HepG2 (cell line): Measurements from ENCODE around the gene ZNF655. TPM values are rescaled to one million over a fixed set of nuclear protein-coding genes. Genes with fewer than 3 reads are reported as not detected.

Source experiments
- FOXK2 ChIP-seq: fragments of 450-650 bp; IDR thresholded peaks from 2 replicates; pipeline ENCODE4 v1.6.1; 2016
- GATAD1 ChIP-seq: IDR thresholded peaks from 2 replicates; pipeline ENCODE4 v1.6.1; 2016; ENCODE audit warnings: missing genetic modification reagents, missing compliant biosample characterization
- GLMP ChIP-seq: sonication (generic); formaldehyde crosslinking; IDR thresholded peaks from 2 replicates; pipeline ENCODE4 v1.9.0; 2021; ENCODE audit warnings: missing genetic modification reagents, mild to moderate bottlenecking, borderline replicate concordance
- KDM5A ChIP-seq: fragments of 200-600 bp; sonication (generic); IDR thresholded peaks from 2 replicates; pipeline ENCODE4 v1.7.0; 2018; ENCODE audit warnings: antibody characterized with exemption, mild to moderate bottlenecking, low read length, borderline replicate concordance
- KLF9 ChIP-seq: IDR thresholded peaks from 2 replicates; pipeline ENCODE4 v1.6.1; 2016; ENCODE audit warnings: low read depth
- NCOR1 ChIP-seq: fragments of 200-600 bp; sonication (generic); IDR thresholded peaks from 2 replicates; pipeline ENCODE4 v1.7.0; 2017; ENCODE audit warnings: antibody characterized with exemption, low read length, borderline replicate concordance
- PHF21A ChIP-seq: sonication (generic); formaldehyde crosslinking; IDR thresholded peaks from 2 replicates; pipeline ENCODE4 v1.5.0; 2020; ENCODE audit warnings: mild to moderate bottlenecking, missing genetic modification reagents
- SRY ChIP-seq: sonication (generic); formaldehyde crosslinking; IDR thresholded peaks from 2 replicates; pipeline ENCODE4 v1.8.0; 2022; ENCODE audit warnings: mild to moderate bottlenecking, missing genetic modification reagents
- TMF1 ChIP-seq: sonication (generic); formaldehyde crosslinking; IDR thresholded peaks from 2 replicates; pipeline ENCODE4 v1.8.1; 2022; ENCODE audit warnings: low read depth, missing genetic modification reagents
- TRIM22 ChIP-seq: fragments of 450-650 bp; IDR thresholded peaks from 2 replicates; pipeline ENCODE4 v1.6.1; 2017
- YEATS4 ChIP-seq: sonication (generic); formaldehyde crosslinking; IDR thresholded peaks from 2 replicates; pipeline ENCODE4 v1.4.0; 2020; ENCODE audit warnings: missing genetic modification reagents, borderline replicate concordance
- ZBTB25 ChIP-seq: IDR thresholded peaks from 2 replicates; pipeline ENCODE4 v1.6.1; 2018; ENCODE audit warnings: missing genetic modification reagents
- ZNF292 ChIP-seq: sonication (generic); formaldehyde crosslinking; IDR thresholded peaks from 2 replicates; pipeline ENCODE4 v1.8.1; 2022; ENCODE audit warnings: mild to moderate bottlenecking, low read depth, missing genetic modification reagents, borderline replicate concordance
- ZNF607 ChIP-seq: sonication (generic); formaldehyde crosslinking; IDR thresholded peaks from 2 replicates; pipeline ENCODE4 v1.5.1; 2020; ENCODE audit warnings: missing genetic modification reagents, mild to moderate bottlenecking, borderline replicate concordance
- ZNF672 ChIP-seq: sonication (generic); formaldehyde crosslinking; IDR thresholded peaks from 2 replicates; pipeline ENCODE4 v1.8.1; 2022; ENCODE audit warnings: missing genetic modification reagents
- ZNF766 ChIP-seq: sonication (generic); formaldehyde crosslinking; IDR thresholded peaks from 2 replicates; pipeline ENCODE4 v1.5.0; 2020; ENCODE audit warnings: missing genetic modification reagents, borderline replicate concordance
- ZNF816 ChIP-seq: sonication (generic); formaldehyde crosslinking; IDR thresholded peaks from 2 replicates; pipeline ENCODE4 v1.8.0; 2022; ENCODE audit warnings: missing genetic modification reagents, mild to moderate bottlenecking, borderline replicate concordance
- ZNF878 ChIP-seq: sonication (generic); formaldehyde crosslinking; IDR thresholded peaks from 2 replicates; pipeline ENCODE4 v1.8.1; 2023; ENCODE audit warnings: mild to moderate bottlenecking, missing genetic modification reagents, moderate library complexity
- ZSCAN21 ChIP-seq: sonication (generic); formaldehyde crosslinking; IDR thresholded peaks from 2 replicates; pipeline ENCODE4 v1.8.0; 2022; ENCODE audit warnings: mild to moderate bottlenecking, missing genetic modification reagents, moderate library complexity, borderline replicate concordance
- ZSCAN31 ChIP-seq: sonication (generic); formaldehyde crosslinking; IDR thresholded peaks from 2 replicates; pipeline ENCODE4 v1.5.0; 2020; ENCODE audit warnings: low read depth, mild to moderate bottlenecking, missing genetic modification reagents
- polyA plus RNA-seq, 8 experiments: library from polyadenylated mRNA; depleted of rRNA in 3 of 8; stranded (reverse) in 7 of 8; unstranded in 1 of 8; fragments of >200 nt; fragmentation: Illumina TruSeq in 4 of 8; extraction: Trizol in 4 of 8; gene quantifications; 2 replicates each; pipeline versions ENCODE4 v1.2.1 to v1.2.3, GENCODE V29; 2011 to 2016; ENCODE audit warnings: low read depth in 4 of 8, missing spikeins in 1 of 8, mixed read lengths in 1 of 8; ENCODE audit not compliant: insufficient read depth in 1 of 8
- total RNA-seq, 5 experiments: library from RNA; depleted of rRNA; stranded (reverse); fragments of >200 nt; fragmentation: Illumina TruSeq; extraction: Trizol; gene quantifications; 2 replicates each; pipeline ENCODE4 v1.2.3, GENCODE V29; 2016; ENCODE audit warnings: low read depth in 1 of 5
- TF ChIP-seq, protein P1 (sequence below): sonication (generic); formaldehyde crosslinking; IDR thresholded peaks from 2 replicates; pipeline ENCODE4 v1.9.0; 2021; ENCODE audit warnings: missing genetic modification reagents, borderline replicate concordance
- TF ChIP-seq, protein P2 (sequence below): IDR thresholded peaks from 2 replicates; pipeline ENCODE4 v1.6.1; 2016; ENCODE audit warnings: missing compliant biosample characterization, missing genetic modification reagents, borderline replicate concordance

Gene ZNF655
- total and polyA plus RNA-seq, 2 of the 13 experiments (the other 11 are each of a cell fraction or from before 2014, with no cell fraction given) = 53.4 to 75.6 TPM

DNA sequence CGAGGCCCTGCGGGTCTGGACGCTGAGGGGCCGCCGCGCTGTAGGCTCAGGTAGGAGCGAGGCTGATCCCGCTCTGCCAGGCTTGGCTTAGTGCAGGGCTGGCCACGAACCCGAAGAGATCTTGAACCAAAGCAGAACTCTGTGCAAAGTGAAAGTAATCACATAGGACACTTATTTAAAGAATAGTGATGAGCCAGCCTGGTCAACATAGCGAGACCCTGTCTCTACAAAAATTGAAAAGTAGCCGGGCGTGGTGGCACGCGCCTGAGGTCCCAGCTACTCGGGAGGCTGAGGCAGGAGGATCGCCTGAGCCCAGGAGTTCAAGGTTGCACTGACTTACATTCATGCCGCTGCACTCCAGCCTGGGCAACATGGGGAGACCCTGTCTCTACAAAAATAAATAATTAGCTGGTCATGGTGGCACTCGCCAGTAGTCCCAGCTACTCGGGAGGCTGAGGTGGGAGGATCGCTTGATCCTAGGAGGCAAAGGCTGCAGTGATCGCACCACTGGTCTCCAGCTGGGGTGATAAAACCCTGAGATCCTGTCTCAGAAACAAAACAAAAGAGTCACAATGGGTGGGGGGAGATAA lies 58.8 kb downstream of the ZNF655 start (continued):
- TF ChIP-seq GATAD1 (CRISPR knock-in tag) = no peak
- 0 out of 2 replicates have a peak, but pooled peaks have one; percentile 4 for TF ChIP-seq ZNF292 (CRISPR knock-in tag)
- no peak for TF ChIP-seq KLF9 (CRISPR knock-in tag)
- no peak for TF ChIP-seq ZNF672 (CRISPR knock-in tag)
- TF ChIP-seq ZSCAN21 (CRISPR knock-in tag) = no peak
- no peak for TF ChIP-seq ZBTB25 (CRISPR knock-in tag)
- no peak for TF ChIP-seq YEATS4 (CRISPR knock-in tag)
- TF ChIP-seq PHF21A (CRISPR knock-in tag) = no peak
- TF ChIP-seq NCOR1 = no peak
- peak; percentile 51; the same call in 1 of the 2 replicates for TF ChIP-seq ZNF816 (CRISPR knock-in tag)
- TF ChIP-seq ZNF766 = peak; percentile 10; the same call in 1 of the 2 replicates
- no peak for TF ChIP-seq TRIM22
- TF ChIP-seq ZNF878 = no peak
- no peak for TF ChIP-seq FOXK2
- peak; percentile 68 for TF ChIP-seq KDM5A
- TF ChIP-seq ZNF607 (CRISPR knock-in tag) = 0 out of 2 replicates have a peak, but pooled peaks have one; percentile 6
- TF ChIP-seq TMF1 (CRISPR knock-in tag) = no peak
- TF ChIP-seq GLMP (CRISPR knock-in tag) = no peak
- TF ChIP-seq, protein P1, sequence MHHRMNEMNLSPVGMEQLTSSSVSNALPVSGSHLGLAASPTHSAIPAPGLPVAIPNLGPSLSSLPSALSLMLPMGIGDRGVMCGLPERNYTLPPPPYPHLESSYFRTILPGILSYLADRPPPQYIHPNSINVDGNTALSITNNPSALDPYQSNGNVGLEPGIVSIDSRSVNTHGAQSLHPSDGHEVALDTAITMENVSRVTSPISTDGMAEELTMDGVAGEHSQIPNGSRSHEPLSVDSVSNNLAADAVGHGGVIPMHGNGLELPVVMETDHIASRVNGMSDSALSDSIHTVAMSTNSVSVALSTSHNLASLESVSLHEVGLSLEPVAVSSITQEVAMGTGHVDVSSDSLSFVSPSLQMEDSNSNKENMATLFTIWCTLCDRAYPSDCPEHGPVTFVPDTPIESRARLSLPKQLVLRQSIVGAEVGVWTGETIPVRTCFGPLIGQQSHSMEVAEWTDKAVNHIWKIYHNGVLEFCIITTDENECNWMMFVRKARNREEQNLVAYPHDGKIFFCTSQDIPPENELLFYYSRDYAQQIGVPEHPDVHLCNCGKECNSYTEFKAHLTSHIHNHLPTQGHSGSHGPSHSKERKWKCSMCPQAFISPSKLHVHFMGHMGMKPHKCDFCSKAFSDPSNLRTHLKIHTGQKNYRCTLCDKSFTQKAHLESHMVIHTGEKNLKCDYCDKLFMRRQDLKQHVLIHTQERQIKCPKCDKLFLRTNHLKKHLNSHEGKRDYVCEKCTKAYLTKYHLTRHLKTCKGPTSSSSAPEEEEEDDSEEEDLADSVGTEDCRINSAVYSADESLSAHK (CRISPR knock-in tag) = no peak
- TF ChIP-seq ZSCAN31 (CRISPR knock-in tag) = no peak
- 0 out of 2 replicates have a peak, but pooled peaks have one; percentile 6 for TF ChIP-seq SRY (CRISPR knock-in tag)
- TF ChIP-seq, protein P2, sequence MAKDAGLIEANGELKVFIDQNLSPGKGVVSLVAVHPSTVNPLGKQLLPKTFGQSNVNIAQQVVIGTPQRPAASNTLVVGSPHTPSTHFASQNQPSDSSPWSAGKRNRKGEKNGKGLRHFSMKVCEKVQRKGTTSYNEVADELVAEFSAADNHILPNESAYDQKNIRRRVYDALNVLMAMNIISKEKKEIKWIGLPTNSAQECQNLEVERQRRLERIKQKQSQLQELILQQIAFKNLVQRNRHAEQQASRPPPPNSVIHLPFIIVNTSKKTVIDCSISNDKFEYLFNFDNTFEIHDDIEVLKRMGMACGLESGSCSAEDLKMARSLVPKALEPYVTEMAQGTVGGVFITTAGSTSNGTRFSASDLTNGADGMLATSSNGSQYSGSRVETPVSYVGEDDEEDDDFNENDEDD (CRISPR knock-in tag) = no peak
